IMR-90 (cell line): Measurements from ENCODE around the gene CHCHD2. TPM values are rescaled to one million over a fixed set of nuclear protein-coding genes. Genes with fewer than 3 reads are reported as not detected.
"Not testable (repeated sequence)": the region's sequence is repeated elsewhere in the genome, so short reads cannot be mapped to it uniquely, and the experiment has no call there.

Source experiments
- ATAC-seq: fragments of 200-7000 bp; cut with Tn5 transposase; 2 replicates; pipeline ENCODE4 v1.9.1; 2020; ENCODE audit warnings: low read depth, mild to moderate bottlenecking, moderate library complexity
- BruUV-seq: library from RNA; stranded (reverse); fragments of 400-500 nt; replicated peaks from 2 replicates; lab custom pipeline; 2021; lab: Mats Ljungman, UMichigan
- CTCF ChIA-PET: fragments of 300-600 bp; formaldehyde crosslinking; extraction: SDS; loops from one replicate; lab custom pipeline; 2021; ENCODE audit warnings: antibody characterized with exemption; lab: Yijun Ruan, JAX
- POLR2A ChIA-PET: fragments of 300-600 bp; sonication (Branson Sonifier 250); formaldehyde crosslinking; loops from one replicate; lab custom pipeline; 2022; ENCODE audit warnings: antibody characterized with exemption; ENCODE audit not compliant: unreplicated experiment; lab: Charles Lee
- DNase-seq: peaks from one replicate; pipeline ENCODE4 v3.0.0; 2013
- H2AFZ ChIP-seq: replicated peaks from 2 replicates; pipeline ENCODE3; 2013; ENCODE audit warnings: low read length, mild to moderate bottlenecking; ENCODE audit not compliant: poor library complexity
- H2AK5ac ChIP-seq: 2 replicates; pipeline ENCODE4 v1.6.1; 2013; ENCODE audit warnings: low read depth, low read length, inconsistent platforms
- H2AK9ac ChIP-seq: replicated peaks from 2 replicates; pipeline ENCODE3; 2013; ENCODE audit warnings: mild to moderate bottlenecking, low read depth, low read length, moderate library complexity; ENCODE audit not compliant: poor library complexity
- H2BK120ac ChIP-seq: 2 replicates; pipeline ENCODE4 v1.6.1; 2013; ENCODE audit warnings: low read depth, low read length, inconsistent platforms
- H2BK15ac ChIP-seq: 3 replicates; pipeline ENCODE4 v1.6.1; 2013; ENCODE audit warnings: low read depth, low read length, inconsistent platforms
- H2BK20ac ChIP-seq: 2 replicates; pipeline ENCODE4 v1.6.1; 2013; ENCODE audit warnings: low read depth, mild to moderate bottlenecking, inconsistent platforms, low read length, moderate library complexity
- H2BK5ac ChIP-seq: 2 replicates; pipeline ENCODE4 v1.6.1; 2013; ENCODE audit warnings: mild to moderate bottlenecking, low read depth, low read length, inconsistent platforms; ENCODE audit not compliant: poor library complexity, severe bottlenecking
- H3K14ac ChIP-seq: replicated peaks from 2 replicates; pipeline ENCODE4 v1.6.1; 2013; ENCODE audit warnings: low read depth, low read length, inconsistent platforms
- H3K18ac ChIP-seq: 2 replicates; pipeline ENCODE4 v1.6.1; 2013; ENCODE audit warnings: low read depth, low read length, control low read depth
- H3K23ac ChIP-seq: 2 replicates; pipeline ENCODE4 v1.6.1; 2013; ENCODE audit warnings: low read depth, low read length, inconsistent platforms
- H3K27ac ChIP-seq: 2 replicates; pipeline ENCODE4 v1.5.1; 2013; ENCODE audit warnings: mild to moderate bottlenecking, control low read depth, low read length; ENCODE audit not compliant: insufficient read depth
- H3K27me3 ChIP-seq: 2 replicates; pipeline ENCODE4 v1.6.1; 2013; ENCODE audit warnings: low read length; ENCODE audit not compliant: control insufficient read depth, insufficient read depth
- H3K36me3 ChIP-seq: 2 replicates; pipeline ENCODE4 v1.6.1; 2013; ENCODE audit warnings: low read length, mixed read lengths; ENCODE audit not compliant: control insufficient read depth, insufficient read depth
- H3K4ac ChIP-seq: 2 replicates; pipeline ENCODE4 v1.6.1; 2013; ENCODE audit warnings: low read depth, low read length, inconsistent platforms
- H3K4me1 ChIP-seq: 2 replicates; pipeline ENCODE4 v1.6.1; 2013; ENCODE audit warnings: low read length, mixed read lengths; ENCODE audit not compliant: control insufficient read depth, insufficient read depth
- H3K4me2 ChIP-seq: 2 replicates; pipeline ENCODE4 v1.6.1; 2013; ENCODE audit warnings: low read depth, mild to moderate bottlenecking, control low read depth, low read length, moderate library complexity
- H3K4me3 ChIP-seq: 2 replicates; pipeline ENCODE4 v1.5.1; 2013; ENCODE audit warnings: low read depth, mild to moderate bottlenecking, control low read depth, low read length, moderate library complexity; ENCODE audit not compliant: insufficient read depth
- H3K56ac ChIP-seq: 2 replicates; pipeline ENCODE4 v1.6.1; 2013; ENCODE audit warnings: low read length, inconsistent platforms; ENCODE audit not compliant: insufficient read depth; ENCODE audit errors: extremely low read depth
- H3K79me1 ChIP-seq, 2 experiments: 2 replicates each; pipeline ENCODE4 v1.6.1; 2013; ENCODE audit warnings: low read length in 2 of 2, inconsistent platforms in 1 of 2, low read depth in 1 of 2
- H3K9ac ChIP-seq: 2 replicates; pipeline ENCODE4 v1.6.1; 2013; ENCODE audit warnings: low read depth, low read length, control low read depth
- H3K9me1 ChIP-seq: 2 replicates; pipeline ENCODE4 v1.6.1; 2013; ENCODE audit warnings: low read length, inconsistent platforms; ENCODE audit not compliant: insufficient read depth
- H3K9me3 ChIP-seq: 2 replicates; pipeline ENCODE4 v1.6.1; 2013; ENCODE audit warnings: low read length; ENCODE audit not compliant: control insufficient read depth, insufficient read depth
- H4K20me1 ChIP-seq: 2 replicates; pipeline ENCODE4 v1.6.1; 2013; ENCODE audit warnings: low read length, inconsistent platforms; ENCODE audit not compliant: insufficient read depth
- H4K5ac ChIP-seq: 2 replicates; pipeline ENCODE4 v1.6.1; 2013; ENCODE audit warnings: mild to moderate bottlenecking, low read depth, low read length, control low read depth
- H4K8ac ChIP-seq, 2 experiments: 2 replicates each; pipeline ENCODE4 v1.6.1; 2013; ENCODE audit warnings: low read depth in 2 of 2, low read length in 2 of 2, control low read depth in 1 of 2, inconsistent platforms in 1 of 2
- H4K91ac ChIP-seq: 2 replicates; pipeline ENCODE4 v1.6.1; 2013; ENCODE audit warnings: low read depth, low read length, inconsistent platforms; ENCODE audit not compliant: insufficient read depth
- FOS ChIP-seq: fragments of 150-350 bp; IDR thresholded peaks from 2 replicates; pipeline ENCODE4 v1.6.1; 2016; ENCODE audit warnings: low read depth, low read length
- MAFK ChIP-seq: IDR thresholded peaks from 2 replicates; pipeline ENCODE4 v1.6.1; 2012; ENCODE audit warnings: low read depth, low read length, improper control_type of control experiment
- NFE2L2 ChIP-seq: fragments of 150-350 bp; IDR thresholded peaks from 2 replicates; pipeline ENCODE4 v1.6.1; 2016; ENCODE audit warnings: low read depth, mild to moderate bottlenecking, low read length
- POLR2A ChIP-seq: IDR thresholded peaks from 2 replicates; pipeline ENCODE4 v1.6.1; 2012; ENCODE audit warnings: mild to moderate bottlenecking, low read depth, low read length
- WGBS, 2 experiments: methylation state at CpG; one replicate each; pipeline versions ENCODE4 v1.1.5 to v1.1.7; 2013; ENCODE audit warnings: missing lambda C conversion rate in 2 of 2; ENCODE audit not compliant: insufficient read length in 1 of 2; ENCODE audit errors: extremely low coverage in 2 of 2; 5-methylcytosine and 5-hydroxymethylcytosine counted together
- dilution Hi-C: fragments of 300-500 bp; cut with HindIII; formaldehyde crosslinking; loops from one replicate; pipeline ENCODE4 v1.14.3; 2018; ENCODE audit warnings: low sequenced_read_pairs; ENCODE audit not compliant: unreplicated experiment
- in situ Hi-C: fragments of 300-500 bp; cut with MboI; formaldehyde crosslinking; loops from 3 replicates; pipeline ENCODE4 v1.14.3; 2019; ENCODE audit warnings: low sequenced_read_pairs, inconsistent platforms, mixed read lengths
- intact Hi-C: fragments of 100-400 bp; cut with micrococcal nuclease; formaldehyde crosslinking; loops from 2 replicates; pipeline ENCODE4 v1.10.0; 2022
- polyA plus RNA-seq, 3 experiments: library from polyadenylated mRNA; depleted of rRNA; stranded (reverse); fragments of >200 nt; gene quantifications; 2 replicates each; pipeline ENCODE4 v1.2.3, GENCODE V29; 2012; ENCODE audit warnings: low replicate concordance in 1 of 3
- total RNA-seq: library from RNA; depleted of rRNA; stranded (reverse); fragments of >200 nt; gene quantifications from 2 replicates; pipeline ENCODE4 v1.2.3, GENCODE V29; 2012
- TF ChIP-seq, protein P1 (sequence below): conservative IDR thresholded peaks from 2 replicates; pipeline ENCODE4 v1.5.1; 2012; ENCODE audit warnings: mild to moderate bottlenecking, low read depth, low read length, improper control_type of control experiment

Gene CHCHD2
- total and polyA plus RNA-seq, 2 of the 4 experiments (the other 2 are of a cell fraction), result 423 to 522 TPM

- TF ChIP-seq NFE2L2, result no peak
- peak; percentile 85 for TF ChIP-seq POLR2A
- TF ChIP-seq MAFK, result no peak
- TF ChIP-seq FOS, result 0 out of 2 replicates have a peak, but pooled peaks have one; percentile 20
- TF ChIP-seq, protein P1, sequence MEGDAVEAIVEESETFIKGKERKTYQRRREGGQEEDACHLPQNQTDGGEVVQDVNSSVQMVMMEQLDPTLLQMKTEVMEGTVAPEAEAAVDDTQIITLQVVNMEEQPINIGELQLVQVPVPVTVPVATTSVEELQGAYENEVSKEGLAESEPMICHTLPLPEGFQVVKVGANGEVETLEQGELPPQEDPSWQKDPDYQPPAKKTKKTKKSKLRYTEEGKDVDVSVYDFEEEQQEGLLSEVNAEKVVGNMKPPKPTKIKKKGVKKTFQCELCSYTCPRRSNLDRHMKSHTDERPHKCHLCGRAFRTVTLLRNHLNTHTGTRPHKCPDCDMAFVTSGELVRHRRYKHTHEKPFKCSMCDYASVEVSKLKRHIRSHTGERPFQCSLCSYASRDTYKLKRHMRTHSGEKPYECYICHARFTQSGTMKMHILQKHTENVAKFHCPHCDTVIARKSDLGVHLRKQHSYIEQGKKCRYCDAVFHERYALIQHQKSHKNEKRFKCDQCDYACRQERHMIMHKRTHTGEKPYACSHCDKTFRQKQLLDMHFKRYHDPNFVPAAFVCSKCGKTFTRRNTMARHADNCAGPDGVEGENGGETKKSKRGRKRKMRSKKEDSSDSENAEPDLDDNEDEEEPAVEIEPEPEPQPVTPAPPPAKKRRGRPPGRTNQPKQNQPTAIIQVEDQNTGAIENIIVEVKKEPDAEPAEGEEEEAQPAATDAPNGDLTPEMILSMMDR, result no peak
Observed at GRCh38 chr7:56106108-56107073, at the start of gene CHCHD2 (continued).

- POLR2A ChIA-PET, H3K56ac ChIP-seq, H3K36me3 ChIP-seq, intact Hi-C loops, H3K4me2 ChIP-seq, H3K9me1 ChIP-seq, H3K23ac ChIP-seq, H3K4me3 ChIP-seq, BruUV-seq, CTCF ChIA-PET, H3K9ac ChIP-seq, H2BK120ac ChIP-seq, H2BK20ac ChIP-seq, H4K91ac ChIP-seq, in situ Hi-C loops, H2BK5ac ChIP-seq, H2AK9ac ChIP-seq, H4K20me1 ChIP-seq, H4K8ac ChIP-seq, dilution Hi-C loops, ATAC-seq, H4K5ac ChIP-seq, H3K79me1 ChIP-seq, H3K27ac ChIP-seq, H3K18ac ChIP-seq, H3K27me3 ChIP-seq, DNase-seq, H2AFZ ChIP-seq, H2AK5ac ChIP-seq, H3K4ac ChIP-seq, H3K14ac ChIP-seq, H2BK15ac ChIP-seq, H3K9me3 ChIP-seq, H3K4me1 ChIP-seq: not testable (repeated sequence)
- 20% methylated on average over 1 of the region's 2 CpGs; no CpG with 5 or more reads in 1 of the 2 experiments for WGBS, 2 experiments
Observed at GRCh38 chr7:56131062-56131461, 24.8 kb upstream of the CHCHD2 start.
